Measurements from ENCODE around the gene C16orf74. TPM values are rescaled to one million over a fixed set of nuclear protein-coding genes. Genes with fewer than 3 reads are reported as not detected.

Gene C16orf74
- total and polyA plus RNA-seq, 2 of the 13 experiments (the other 11 are each of a cell fraction or from before 2014, with no cell fraction given), result 0.13 to 0.29 TPM

- TF ChIP-seq ATF2 (CRISPR knock-in tag; IDR thresholded peaks at IDR 0.05) (no peak), ZNF17 (CRISPR knock-in tag; IDR thresholded peaks at IDR 0.05) (no peak), UBTF (CRISPR knock-in tag; IDR thresholded peaks at IDR 0.05) (no peak), RBFOX2 (IDR thresholded peaks at IDR 0.05; ENCODE audit: low read depth, low read length) (no peak), TRIM24 (CRISPR knock-in tag; IDR thresholded peaks at IDR 0.05) (no peak), BATF2 (CRISPR knock-in tag; IDR thresholded peaks at IDR 0.05) (no peak), U2AF1 (optimal IDR thresholded peaks at IDR 0.05; ENCODE audit: low read depth, low read length) (no peak), TP53 (CRISPR knock-in tag; conservative IDR thresholded peaks at IDR 0.05) (no peak), FOXP1 (IDR thresholded peaks at IDR 0.05) (no peak), FOXP1 (CRISPR knock-in tag; IDR thresholded peaks at IDR 0.05) (no peak)
- FAIRE-seq, result no peak
- ChIA-PET CTCF (ENCODE audit: low intra/inter-chr PET ratio, low total read pairs) (no interaction called here), POLR2A (no interaction called here)
- intact Hi-C loops (cut with micrococcal nuclease; ENCODE audit: unreplicated experiment) (no loop called here), in situ Hi-C loops (cut with HindIII; ENCODE audit: extremely low pct_ligation_motif_present, low pct_unique_long_range_greater_than_20kb) (no loop called here)
- Histone ChIP-seq H3K79me2 (ENCODE audit: insufficient read depth, low read length) (no peaks in the 10 kb centered on the region), H3K4me2 (ENCODE audit: low read depth, low read length) (no peak overlapping the region), H3K27me3 (ENCODE audit: control insufficient read depth in 1 of 2, insufficient read depth in 2 of 2, low read length in 2 of 2) (peaks cover 37 to 81% of the 10 kb centered on the region in 2 experiments), H4K20me1 (ENCODE audit: insufficient read depth, low read length) (peaks cover 8% of the 10 kb centered on the region; the same call in 1 of the 2 replicates), H3K9me3 (ENCODE audit: low read length) (no peaks in the 10 kb centered on the region), H2AFZ (ENCODE audit: low read length) (no peak overlapping the region), H3K27ac (ENCODE audit: extremely low read length, insufficient read depth, low read length) (no peak overlapping the region), H3K4me3 (replicated peaks in 1 of 3; ENCODE audit: insufficient read depth in 1 of 3, low read depth in 2 of 3, low read length in 3 of 3) (no peak overlapping the region), H3K4me1 (ENCODE audit: insufficient read depth, low read length) (0 out of 2 replicates have a peak, but pooled peaks cover 22% of the 10 kb centered on the region), H3K36me3 (replicated peaks in 1 of 2; ENCODE audit: control insufficient read depth in 1 of 2, insufficient read depth in 2 of 2, low read length in 2 of 2) (no peaks in the 10 kb centered on the region), H3K9ac (ENCODE audit: insufficient read depth, low read depth, low read length) (no peak overlapping the region)
- no peak for DNase-seq (ENCODE audit: low spot score)
- 23% methylated on average over 6 of the region's 6 CpGs for WGBS (ENCODE audit: low lambda C conversion rate)
- ATAC-seq, result no peak
- no TSS peak for BruUV-seq (replicated peaks)
Measured at GRCh38 chr16:85753559-85753958, 2.7 kb upstream of the C16orf74 start.
